CD4-positive, alpha-beta T cell treated with Interleukin-1 beta for 1 hour (primary cell): ENCODE results near the gene ALAS2.
"Not testable (repeated sequence)": the region's sequence is repeated elsewhere in the genome, so short reads cannot be mapped to it uniquely, and the experiment has no call there.

ENCODE experiments used
- DNase-seq, 2 donors: peaks; one replicate each; pipeline ENCODE4 v3.0.0-alpha.2; 2020 to 2022

Gene ALAS2

GRCh38 chrX:55004231-55004630 is 26.5 kb downstream of the ALAS2 start:
- DNase-seq: no peak

GRCh38 chrX:54999717-55000598 is 30.8 kb downstream of the ALAS2 start, which contains the start of gene APEX2:
Gene APEX2, plus strand, starts transcription at chrX:55000363. Its CDS starts 60 bp downstream, at chrX:55000423.
- peak; percentile 87 to 90 for DNase-seq

- DNase-seq: no peak
These were observed 35.2 kb downstream of the ALAS2 start for GRCh38 chrX:54995621-54996020.

GRCh38 chrX:54994668-54995351 is 36.0 kb downstream of the ALAS2 start:
- DNase-seq: no peak

- DNase-seq: no peak
These were observed 36.7 kb downstream of the ALAS2 start, which contains the start of gene PFKFB1 for GRCh38 chrX:54994099-54994498. Gene PFKFB1, minus strand, starts transcription at chrX:54994188. Its CDS starts 181 bp downstream, at chrX:54994007.

GRCh38 chrX:54992911-54993622 is 37.7 kb downstream of the ALAS2 start:
- DNase-seq: no peak

- DNase-seq: no peak
These were observed 39.1 kb downstream of the ALAS2 start for GRCh38 chrX:54991706-54992105.

GRCh38 chrX:54983306-54983705 is 47.5 kb downstream of the ALAS2 start:
- not testable (repeated sequence) for DNase-seq

GRCh38 chrX:54980334-54980733 is 50.4 kb downstream of the ALAS2 start:
- DNase-seq: no peak

GRCh38 chrX:54979432-54979831 is 51.3 kb downstream of the ALAS2 start:
- DNase-seq: no peak

- DNase-seq: no peak
These were observed 52.3 kb downstream of the ALAS2 start for GRCh38 chrX:54978448-54978847.

- DNase-seq: no peak
These were observed 53.4 kb downstream of the ALAS2 start for GRCh38 chrX:54977387-54977786.

- DNase-seq: peak in 1 of 2 donors; percentile 2
These were observed 65.8 kb downstream of the ALAS2 start for GRCh38 chrX:54964766-54965497.

GRCh38 chrX:54961750-54962149 is 69.0 kb downstream of the ALAS2 start:
- DNase-seq: no peak
